GM15510 (cell line): ENCODE measurements around the gene PSMA5.

Experiments used
- POLR2A ChIP-seq: IDR thresholded peaks from 3 replicates; pipeline ENCODE4 v1.6.1; 2011; ENCODE audit warnings: borderline replicate concordance; ENCODE audit not compliant: insufficient read length; ENCODE audit errors: extremely low read depth

The PSMA5 gene

GRCh38 chr1:109385417-109385816 lies 40.8 kb downstream of the PSMA5 start:
- TF ChIP-seq POLR2A = no peak

GRCh38 chr1:109383854-109384253 lies 42.4 kb downstream of the PSMA5 start:
- TF ChIP-seq POLR2A = no peak

- TF ChIP-seq POLR2A = no peak
Observed at GRCh38 chr1:109383087-109383779, 43.0 kb downstream of the PSMA5 start.

- TF ChIP-seq POLR2A = no peak
Observed at GRCh38 chr1:109381573-109381972, 44.7 kb downstream of the PSMA5 start.

GRCh38 chr1:109379907-109380306 lies 46.3 kb downstream of the PSMA5 start:
- TF ChIP-seq POLR2A = no peak

GRCh38 chr1:109379422-109379821 lies 46.8 kb downstream of the PSMA5 start:
- no peak for TF ChIP-seq POLR2A

GRCh38 chr1:109377698-109378097 lies 48.5 kb downstream of the PSMA5 start:
- TF ChIP-seq POLR2A = no peak

GRCh38 chr1:109373126-109373525 lies 53.1 kb downstream of the PSMA5 start:
- TF ChIP-seq POLR2A = no peak

GRCh38 chr1:109372281-109372680 lies 54.0 kb downstream of the PSMA5 start:
- TF ChIP-seq POLR2A = no peak

- no peak for TF ChIP-seq POLR2A
Observed at GRCh38 chr1:109371341-109371739, 54.9 kb downstream of the PSMA5 start.

GRCh38 chr1:109370712-109371340 lies 55.4 kb downstream of the PSMA5 start:
- no peak for TF ChIP-seq POLR2A

GRCh38 chr1:109369167-109369746 lies 57.0 kb downstream of the PSMA5 start:
- TF ChIP-seq POLR2A = no peak

GRCh38 chr1:109368464-109368863 lies 57.8 kb downstream of the PSMA5 start:
- TF ChIP-seq POLR2A = no peak

GRCh38 chr1:109367626-109368025 lies 58.6 kb downstream of the PSMA5 start:
- TF ChIP-seq POLR2A = no peak

GRCh38 chr1:109365642-109366204 lies 60.5 kb downstream of the PSMA5 start:
- TF ChIP-seq POLR2A = no peak

GRCh38 chr1:109361649-109362048 lies 64.6 kb downstream of the PSMA5 start:
- no peak for TF ChIP-seq POLR2A
